Measurements from ENCODE around the gene MAP4K4. TPM values are rescaled to one million over a fixed set of nuclear protein-coding genes. Genes with fewer than 3 reads are reported as not detected.

The MAP4K4 gene
- total RNA-seq, 2 donors from 2014 or later = 47.5 to 50.4 TPM

- Histone ChIP-seq H3K36me3 (peaks cover 18% of the 10 kb centered on the region), H3K27ac (no peak overlapping the region), H3K27me3 (no peaks in the 10 kb centered on the region), H3K4me1 (peaks cover 0 to 13% of the 10 kb centered on the region in 2 donors), H3K9me3 (no peaks in the 10 kb centered on the region), H3K4me3 (no peak overlapping the region)
- no peak for DNase-seq (ENCODE audit: low spot score)
- TF ChIP-seq CTCF (IDR thresholded peaks at IDR 0.05) = no peak
These were observed 153.5 kb downstream of the MAP4K4 start for GRCh38 chr2:101850991-101851390.

- Histone ChIP-seq H3K27me3 (no peaks in the 10 kb centered on the region), H3K4me1 (peaks cover 0 to 13% of the 10 kb centered on the region in 2 donors), H3K4me3 (no peak overlapping the region), H3K9me3 (no peaks in the 10 kb centered on the region), H3K27ac (no peak overlapping the region), H3K36me3 (peaks cover 26% of the 10 kb centered on the region)
- DNase-seq (ENCODE audit: low spot score) = no peak
- no peak for TF ChIP-seq CTCF (IDR thresholded peaks at IDR 0.05)
These were observed 155.3 kb downstream of the MAP4K4 start for GRCh38 chr2:101852824-101853223.

- no peak for DNase-seq (ENCODE audit: low spot score)
- H3K27ac ChIP-seq = no peak overlapping the region
- no peak overlapping the region for H3K4me3 ChIP-seq
- no peaks in the 10 kb centered on the region for H3K4me1 ChIP-seq
- no peak for TF ChIP-seq CTCF (IDR thresholded peaks at IDR 0.05)
- no peaks in the 10 kb centered on the region for H3K9me3 ChIP-seq
- peaks cover 46% of the 10 kb centered on the region for H3K36me3 ChIP-seq
- no peaks in the 10 kb centered on the region for H3K27me3 ChIP-seq
These were observed 157.4 kb downstream of the MAP4K4 start for GRCh38 chr2:101854877-101855276.

- no peak for TF ChIP-seq CTCF (IDR thresholded peaks at IDR 0.05)
- Histone ChIP-seq H3K36me3 (peaks cover 55% of the 10 kb centered on the region), H3K4me1 (no peaks in the 10 kb centered on the region), H3K4me3 (no peak overlapping the region), H3K27me3 (no peaks in the 10 kb centered on the region), H3K9me3 (no peaks in the 10 kb centered on the region), H3K27ac (no peak overlapping the region)
- DNase-seq (ENCODE audit: low spot score) = no peak
These were observed 158.3 kb downstream of the MAP4K4 start for GRCh38 chr2:101855776-101856175.

- Histone ChIP-seq H3K9me3 (no peaks in the 10 kb centered on the region), H3K27me3 (no peaks in the 10 kb centered on the region), H3K27ac (no peak overlapping the region), H3K36me3 (peaks cover 73% of the 10 kb centered on the region), H3K4me1 (no peaks in the 10 kb centered on the region), H3K4me3 (no peak overlapping the region)
- DNase-seq (ENCODE audit: low spot score) = no peak
- no peak for TF ChIP-seq CTCF (IDR thresholded peaks at IDR 0.05)
These were observed 160.7 kb downstream of the MAP4K4 start for GRCh38 chr2:101858246-101858645.

- no peak for DNase-seq (ENCODE audit: low spot score)
- H3K36me3 ChIP-seq = peaks cover 73% of the 10 kb centered on the region
- no peaks in the 10 kb centered on the region for H3K4me1 ChIP-seq
- no peaks in the 10 kb centered on the region for H3K9me3 ChIP-seq
- H3K27me3 ChIP-seq = no peaks in the 10 kb centered on the region
- H3K4me3 ChIP-seq = no peak overlapping the region
- no peak for TF ChIP-seq CTCF (IDR thresholded peaks at IDR 0.05)
- H3K27ac ChIP-seq = no peak overlapping the region
These were observed 161.4 kb downstream of the MAP4K4 start for GRCh38 chr2:101858910-101859309.

All from right atrium auricular region (tissue), 2 donors.